Mammary epithelial cell (primary cell): Measurements from ENCODE around the gene GPX4.

Experiments used
- EZH2 ChIP-seq: IDR thresholded peaks from 2 replicates; pipeline ENCODE4 v1.6.1; 2012; ENCODE audit warnings: low read length, inconsistent platforms, borderline replicate concordance
- TF ChIP-seq, protein P1 (sequence below), 2 donors: IDR thresholded peaks in 1 of 2; conservative IDR thresholded peaks in 1 of 2; 2 replicates each; pipeline ENCODE4 v1.5.1; 2011 to 2012; ENCODE audit warnings: inconsistent platforms in 2 of 2, low read length in 2 of 2, mild to moderate bottlenecking in 2 of 2, control low read depth in 1 of 2, low read depth in 1 of 2; ENCODE audit not compliant: insufficient read depth in 1 of 2; ENCODE audit errors: extremely low read depth in 1 of 2

DNA sequence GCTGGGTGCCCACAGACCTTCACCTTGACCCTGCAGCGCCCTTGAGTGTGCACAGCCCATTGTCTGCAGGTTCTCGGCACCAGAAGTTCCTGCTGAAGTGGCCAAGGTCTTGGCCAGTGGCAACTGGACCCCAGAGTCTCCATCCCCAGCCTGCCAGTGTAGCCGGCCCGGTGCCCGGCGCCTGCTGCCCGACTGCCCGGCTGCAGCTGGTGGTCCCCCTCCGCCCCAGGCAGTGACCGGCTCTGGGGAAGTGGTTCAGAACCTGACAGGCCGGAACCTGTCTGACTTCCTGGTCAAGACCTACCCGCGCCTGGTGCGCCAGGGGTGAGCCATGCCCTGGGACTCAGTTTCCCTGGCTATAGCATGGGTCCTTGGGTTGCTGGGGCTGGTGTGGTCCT lies 48.8 kb upstream of the GPX4 start:
- TF ChIP-seq, protein P1, sequence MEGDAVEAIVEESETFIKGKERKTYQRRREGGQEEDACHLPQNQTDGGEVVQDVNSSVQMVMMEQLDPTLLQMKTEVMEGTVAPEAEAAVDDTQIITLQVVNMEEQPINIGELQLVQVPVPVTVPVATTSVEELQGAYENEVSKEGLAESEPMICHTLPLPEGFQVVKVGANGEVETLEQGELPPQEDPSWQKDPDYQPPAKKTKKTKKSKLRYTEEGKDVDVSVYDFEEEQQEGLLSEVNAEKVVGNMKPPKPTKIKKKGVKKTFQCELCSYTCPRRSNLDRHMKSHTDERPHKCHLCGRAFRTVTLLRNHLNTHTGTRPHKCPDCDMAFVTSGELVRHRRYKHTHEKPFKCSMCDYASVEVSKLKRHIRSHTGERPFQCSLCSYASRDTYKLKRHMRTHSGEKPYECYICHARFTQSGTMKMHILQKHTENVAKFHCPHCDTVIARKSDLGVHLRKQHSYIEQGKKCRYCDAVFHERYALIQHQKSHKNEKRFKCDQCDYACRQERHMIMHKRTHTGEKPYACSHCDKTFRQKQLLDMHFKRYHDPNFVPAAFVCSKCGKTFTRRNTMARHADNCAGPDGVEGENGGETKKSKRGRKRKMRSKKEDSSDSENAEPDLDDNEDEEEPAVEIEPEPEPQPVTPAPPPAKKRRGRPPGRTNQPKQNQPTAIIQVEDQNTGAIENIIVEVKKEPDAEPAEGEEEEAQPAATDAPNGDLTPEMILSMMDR (conservative IDR thresholded peaks at IDR 0.05 in 1 of 2, IDR thresholded peaks at IDR 0.05 in 1 of 2; ENCODE audit: extremely low read depth in 1 of 2, insufficient read depth in 1 of 2, low read depth in 1 of 2, low read length in 2 of 2): no peak
- no peak for TF ChIP-seq EZH2
